GM19193 (cell line): ENCODE results near the gene PRMT2.

ENCODE experiments used
- POLR2A ChIP-seq: IDR thresholded peaks from 4 replicates; pipeline ENCODE4 v1.6.1; 2011; ENCODE audit not compliant: insufficient read depth, insufficient read length; ENCODE audit errors: extremely low read depth

PRMT2 gene

DNA sequence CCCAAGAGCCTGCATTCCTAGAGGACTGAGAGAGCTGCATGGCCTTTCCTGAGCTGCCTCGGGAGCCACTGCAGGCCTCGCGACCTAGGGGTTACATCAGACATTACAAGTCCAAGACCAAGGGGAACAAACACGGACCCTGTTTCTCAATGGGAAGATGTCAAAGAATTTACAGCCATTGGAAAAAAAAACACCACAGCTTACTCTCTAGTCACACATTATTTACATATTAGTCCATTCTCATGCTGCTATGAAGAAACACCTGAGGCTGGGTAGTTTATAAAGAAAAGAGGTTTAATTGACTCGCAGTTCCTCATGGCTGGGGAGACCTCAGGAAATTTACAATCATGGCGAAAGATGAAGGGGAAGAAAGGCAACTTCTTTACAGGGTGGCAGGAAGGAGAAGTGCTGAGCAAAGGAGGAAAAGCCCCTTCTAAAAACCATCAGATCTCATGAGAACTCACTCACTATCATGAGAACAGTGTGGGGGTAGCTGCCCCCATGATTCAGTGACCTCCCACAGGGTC is 8.4 kb upstream of the PRMT2 start:
- no peak for TF ChIP-seq POLR2A

DNA sequence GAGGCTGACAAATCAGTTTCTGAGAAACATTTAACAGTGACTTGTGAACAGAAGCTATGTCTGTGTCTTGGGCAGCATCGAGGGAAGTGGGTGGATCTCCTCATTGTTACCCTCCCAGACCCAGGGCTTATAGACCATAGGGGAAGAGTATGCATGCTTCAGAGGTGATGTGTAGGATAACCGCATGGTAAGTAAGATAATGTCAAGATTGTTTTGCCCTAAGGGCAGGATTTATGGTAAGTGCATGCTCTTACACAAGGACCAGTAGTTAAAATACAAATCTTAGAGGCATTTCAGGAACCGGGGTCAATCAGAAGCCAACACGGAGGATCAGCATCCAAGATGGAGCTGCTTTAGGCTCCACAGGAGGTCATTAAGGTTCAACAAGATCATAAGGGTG is 7.7 kb upstream of the PRMT2 start:
- TF ChIP-seq POLR2A = no peak

DNA sequence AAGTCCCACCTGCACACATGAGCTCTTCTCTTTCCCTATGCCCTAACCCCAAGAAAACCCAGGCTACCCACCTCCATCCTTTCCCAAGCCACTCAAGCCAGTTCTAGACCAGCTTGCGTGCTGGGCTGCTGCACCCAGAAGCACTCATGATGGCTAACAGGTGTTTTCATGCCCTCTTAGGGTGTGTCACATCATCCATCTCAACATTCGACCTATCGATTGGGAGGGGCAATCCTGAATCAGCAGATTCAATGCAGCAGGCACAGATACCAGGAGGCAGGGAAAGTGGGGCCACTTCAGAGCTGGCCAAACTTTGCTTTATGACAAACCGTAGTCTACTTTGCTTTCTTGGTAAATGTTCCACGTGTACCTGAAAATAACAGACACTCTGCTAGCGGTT is 6.6 kb upstream of the PRMT2 start:
- TF ChIP-seq POLR2A = no peak

DNA sequence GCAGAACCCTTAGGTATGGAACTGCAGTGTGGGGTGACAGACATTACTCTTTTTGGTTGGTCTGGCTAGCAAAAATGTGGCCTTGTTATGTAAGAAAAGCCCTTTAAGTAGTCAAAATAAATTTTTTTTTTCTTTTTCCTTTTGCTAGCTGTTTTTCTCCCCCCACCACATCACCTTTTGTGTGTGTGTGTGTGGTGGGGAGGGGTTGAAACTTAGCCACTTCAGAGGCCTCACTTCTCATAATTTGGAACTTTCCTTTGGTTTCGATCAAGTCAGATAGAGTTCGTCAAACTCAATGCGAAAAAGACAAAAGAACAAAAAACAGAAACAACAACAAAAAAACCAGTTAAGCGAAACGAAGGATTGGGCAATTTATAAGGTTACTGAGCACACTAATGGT is 1.9 kb upstream of the PRMT2 start:
- no peak for TF ChIP-seq POLR2A

DNA sequence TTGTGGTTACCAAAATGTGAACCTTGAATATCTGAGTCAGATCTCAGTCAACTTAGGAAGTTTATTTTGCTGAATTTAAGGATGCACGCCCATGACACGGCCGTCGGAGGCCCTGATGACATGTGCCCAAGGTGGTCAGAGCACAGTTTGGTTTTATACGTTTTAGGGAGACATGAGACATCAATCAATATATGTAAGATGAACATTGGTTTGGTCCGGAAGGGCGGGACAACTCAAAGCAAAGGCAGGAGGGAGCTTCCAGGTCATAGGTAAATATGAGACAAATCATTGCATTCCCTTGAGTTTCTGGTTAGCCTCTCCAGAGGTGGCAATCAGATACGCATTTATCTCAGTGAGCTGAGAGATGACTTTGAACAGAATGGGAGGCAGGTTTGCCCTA is 1.0 kb upstream of the PRMT2 start:
- no peak for TF ChIP-seq POLR2A

DNA sequence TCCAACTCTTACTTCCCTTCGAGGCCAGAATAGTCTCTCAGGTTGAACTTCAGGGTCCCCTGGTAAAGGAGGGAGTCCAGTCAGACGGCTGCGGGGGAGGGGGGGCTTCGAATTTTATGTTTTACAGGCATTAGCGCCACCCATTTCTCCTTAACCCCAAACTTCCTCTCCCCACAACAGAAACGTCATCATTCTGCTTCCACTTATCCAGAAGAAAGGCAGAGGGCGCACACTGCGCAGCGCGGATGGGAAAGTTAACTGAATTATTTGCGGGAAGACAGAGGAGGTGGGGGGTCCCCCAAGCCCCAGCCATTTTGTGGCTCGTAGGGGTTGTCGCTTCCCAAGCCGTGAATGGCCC is 529 bp upstream of the PRMT2 start:
- no peak for TF ChIP-seq POLR2A

DNA sequence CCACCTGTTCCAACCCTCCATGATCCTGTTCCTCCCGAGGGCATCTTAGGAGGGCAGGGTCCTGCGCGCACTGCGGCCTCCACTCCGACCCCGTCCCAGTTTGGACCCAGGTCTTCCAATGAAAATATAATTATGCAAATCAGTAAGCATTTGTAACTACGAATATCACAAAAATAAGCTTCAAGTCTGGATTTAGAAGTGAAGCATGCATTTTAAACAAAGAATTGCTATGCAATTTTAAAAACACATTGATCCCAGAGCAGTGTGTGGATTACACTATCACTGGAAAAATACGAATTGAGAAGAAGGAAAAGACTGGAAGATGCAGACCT is 673 bp downstream of the PRMT2 start:
- no peak for TF ChIP-seq POLR2A

DNA sequence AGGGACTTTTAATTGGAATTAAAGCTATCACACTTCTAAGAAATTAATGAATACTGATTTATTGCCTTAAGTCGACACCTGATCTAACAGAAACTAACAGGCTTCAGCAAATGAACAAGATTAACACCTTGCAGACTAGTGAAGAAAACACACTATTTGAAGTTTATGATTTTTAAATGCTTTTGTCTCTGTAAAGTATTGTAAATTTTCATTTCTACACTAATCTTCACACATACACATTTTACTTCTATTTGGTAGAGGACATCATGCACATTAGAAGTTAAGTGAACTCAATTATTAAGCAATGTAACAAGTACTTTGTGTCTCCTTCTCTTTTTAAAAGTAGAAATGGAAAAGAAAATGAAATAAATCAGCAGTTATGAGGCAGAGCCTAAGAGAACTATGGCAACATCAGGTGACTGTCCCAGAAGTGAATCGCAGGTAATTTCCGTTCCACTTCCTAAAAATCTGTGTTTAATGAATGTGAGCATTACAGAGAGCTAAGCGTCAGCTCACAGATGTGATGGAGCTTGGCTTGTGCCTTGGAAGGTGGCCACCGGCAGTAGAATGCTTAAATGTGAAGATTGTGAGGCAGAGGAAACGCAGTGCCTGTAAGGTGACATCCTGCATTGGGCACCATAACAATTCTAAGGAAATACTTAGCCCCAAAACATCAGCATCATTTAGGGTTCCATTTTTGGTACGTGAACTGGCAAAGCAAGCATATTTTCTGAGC is 1.2 kb downstream of the PRMT2 start:
- no peak for TF ChIP-seq POLR2A

DNA sequence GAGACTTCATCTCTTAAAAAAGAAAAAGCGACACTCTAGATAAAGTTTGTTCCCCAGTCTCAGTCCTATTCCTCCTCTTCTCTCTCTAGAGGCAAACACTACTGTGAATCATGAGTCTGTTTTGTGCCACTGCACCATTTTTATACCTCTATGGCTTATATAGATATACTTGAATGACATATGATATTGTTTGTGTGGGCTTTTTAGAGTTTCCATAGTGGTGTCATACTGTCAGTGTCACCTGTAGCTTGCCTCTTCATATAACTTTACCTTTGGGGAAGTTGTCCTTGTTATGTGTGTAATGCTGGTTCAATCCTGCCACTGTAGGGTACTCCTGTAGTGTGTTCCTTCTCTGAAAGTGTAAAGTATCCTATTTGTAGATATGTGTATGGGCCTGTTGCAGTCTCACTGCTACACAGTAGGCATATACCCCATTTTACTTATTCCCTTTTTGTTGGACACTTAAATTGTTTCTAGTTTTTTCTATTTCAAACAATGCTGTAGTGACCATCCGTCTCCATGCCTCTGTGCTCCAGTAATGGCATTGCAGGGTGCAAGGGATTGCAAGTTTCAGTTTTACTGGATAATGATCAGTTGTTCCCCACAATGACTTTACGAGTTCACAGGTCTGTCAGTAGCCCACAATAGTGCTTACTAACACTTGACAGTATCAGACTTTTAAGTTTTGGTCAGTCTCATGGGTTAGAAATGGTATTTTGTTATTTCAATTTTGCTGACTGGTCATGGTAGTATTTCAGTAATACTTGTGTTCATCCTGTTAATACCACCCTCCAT is 2.7 kb downstream of the PRMT2 start:
- TF ChIP-seq POLR2A = no peak

DNA sequence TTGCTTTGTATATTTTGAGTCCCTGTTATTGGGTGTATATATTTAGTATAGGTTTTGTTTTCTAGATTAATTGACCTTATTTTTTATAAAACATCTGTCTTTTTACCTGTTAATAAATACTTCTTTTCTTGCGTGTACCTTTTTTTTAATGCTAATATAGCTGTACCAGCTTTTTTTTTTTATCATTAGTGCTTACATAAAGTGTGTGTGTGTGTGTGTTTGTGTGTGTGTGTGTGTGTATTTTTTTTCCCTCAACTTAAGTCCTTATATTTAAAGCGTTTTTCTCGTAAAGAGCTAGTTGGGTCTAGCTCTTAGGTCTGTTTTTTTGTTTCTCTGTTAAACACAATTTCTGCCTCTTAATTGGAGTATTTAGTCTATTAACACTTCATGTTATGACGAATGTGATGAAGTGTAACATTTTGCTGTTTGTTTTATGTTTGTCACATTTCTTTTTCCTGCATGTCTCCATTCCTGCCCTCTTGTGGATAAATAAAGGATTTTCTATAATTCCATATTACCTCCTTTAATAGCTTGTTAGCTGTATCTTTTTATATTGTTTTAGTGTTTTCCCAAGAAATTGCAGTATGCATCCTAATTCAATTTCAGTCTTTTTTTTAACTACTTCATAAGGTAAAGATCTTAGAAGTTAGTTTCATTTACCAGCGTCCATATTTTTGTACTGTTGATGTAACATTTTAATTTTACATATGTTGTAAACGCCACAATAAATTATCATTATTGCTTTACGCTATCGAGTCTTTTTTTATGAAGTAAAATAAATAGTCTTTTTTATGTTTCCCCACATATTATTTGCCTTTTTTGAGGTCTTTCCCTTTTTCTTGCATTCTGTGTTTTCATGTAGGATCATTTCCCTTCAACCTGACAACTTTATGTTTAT is 4.3 kb downstream of the PRMT2 start:
- TF ChIP-seq POLR2A = no peak

DNA sequence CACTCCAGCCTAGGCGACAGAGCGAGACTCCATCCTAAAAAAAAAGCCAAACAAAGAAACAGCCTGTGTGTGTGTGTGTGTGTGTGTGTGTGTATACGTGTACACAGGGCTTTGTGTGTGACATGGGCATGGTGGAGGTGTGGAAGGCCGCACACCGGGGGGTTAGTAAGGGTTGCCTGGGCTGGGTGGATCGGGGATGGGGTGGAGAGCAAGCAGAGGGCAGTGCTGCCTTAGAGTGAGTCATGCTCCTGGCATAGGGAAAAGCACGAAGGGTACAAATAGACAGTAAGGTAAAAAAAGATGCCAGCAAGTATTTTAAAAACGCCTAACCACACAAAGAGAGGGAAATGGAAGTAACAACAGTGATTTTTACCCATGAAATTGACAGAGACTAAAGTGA is 6.2 kb downstream of the PRMT2 start:
- no peak for TF ChIP-seq POLR2A

DNA sequence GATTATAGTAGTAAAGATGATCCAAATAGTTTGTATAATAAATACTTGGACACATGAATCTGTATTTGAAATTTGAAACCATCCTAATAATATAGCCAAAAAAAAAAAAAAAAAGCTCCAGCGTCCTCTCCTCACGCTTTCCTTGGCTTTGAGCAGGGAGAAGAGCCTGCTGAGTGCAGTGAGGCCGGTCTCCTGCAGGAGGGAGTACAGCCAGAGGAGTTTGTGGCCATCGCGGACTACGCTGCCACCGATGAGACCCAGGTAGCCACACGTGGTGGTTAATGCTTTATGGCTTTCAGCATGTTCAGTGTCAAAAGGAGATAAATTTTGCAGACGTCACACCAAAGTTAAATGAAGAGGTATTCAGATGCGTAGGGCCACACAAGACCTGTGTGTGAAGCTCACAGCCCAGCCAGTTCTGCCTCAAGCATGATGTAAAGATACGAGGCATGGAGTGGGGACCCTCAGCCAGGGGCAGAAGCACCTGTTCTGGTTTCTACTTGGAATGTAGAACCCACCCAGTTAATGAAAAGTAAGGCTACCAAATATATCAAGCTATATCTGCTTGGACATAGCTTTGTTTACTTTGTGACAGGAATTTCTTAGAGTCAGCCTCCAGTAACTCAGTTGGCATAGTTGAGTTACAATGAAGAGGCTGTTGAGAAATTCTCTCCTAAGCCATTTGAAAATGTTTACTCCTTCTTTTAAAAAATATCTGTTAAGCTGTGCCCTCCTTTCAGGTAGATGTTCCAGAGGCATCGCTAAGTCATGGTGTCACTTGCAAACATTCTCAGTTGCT is 8.1 kb downstream of the PRMT2 start:
- TF ChIP-seq POLR2A = no peak

DNA sequence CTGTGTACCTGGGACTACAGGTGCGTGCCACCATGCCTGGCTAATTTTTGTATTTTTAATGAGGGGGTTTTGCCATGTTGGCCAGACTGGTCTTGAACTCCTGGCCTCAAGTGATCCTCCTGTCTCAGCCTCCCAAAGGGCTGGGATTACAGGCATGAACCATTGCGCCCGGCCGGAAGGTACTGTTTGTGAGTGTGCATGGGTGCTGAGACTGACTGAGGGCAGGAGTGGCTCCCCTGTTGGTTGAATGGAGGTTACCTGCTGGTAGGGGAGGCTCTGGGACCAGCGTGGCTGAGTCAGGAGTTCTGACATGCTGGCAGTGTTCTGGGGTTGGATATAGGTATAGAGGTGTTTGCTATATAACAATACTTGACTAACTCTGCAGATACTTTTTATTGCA is 10.4 kb downstream of the PRMT2 start:
- no peak for TF ChIP-seq POLR2A

DNA sequence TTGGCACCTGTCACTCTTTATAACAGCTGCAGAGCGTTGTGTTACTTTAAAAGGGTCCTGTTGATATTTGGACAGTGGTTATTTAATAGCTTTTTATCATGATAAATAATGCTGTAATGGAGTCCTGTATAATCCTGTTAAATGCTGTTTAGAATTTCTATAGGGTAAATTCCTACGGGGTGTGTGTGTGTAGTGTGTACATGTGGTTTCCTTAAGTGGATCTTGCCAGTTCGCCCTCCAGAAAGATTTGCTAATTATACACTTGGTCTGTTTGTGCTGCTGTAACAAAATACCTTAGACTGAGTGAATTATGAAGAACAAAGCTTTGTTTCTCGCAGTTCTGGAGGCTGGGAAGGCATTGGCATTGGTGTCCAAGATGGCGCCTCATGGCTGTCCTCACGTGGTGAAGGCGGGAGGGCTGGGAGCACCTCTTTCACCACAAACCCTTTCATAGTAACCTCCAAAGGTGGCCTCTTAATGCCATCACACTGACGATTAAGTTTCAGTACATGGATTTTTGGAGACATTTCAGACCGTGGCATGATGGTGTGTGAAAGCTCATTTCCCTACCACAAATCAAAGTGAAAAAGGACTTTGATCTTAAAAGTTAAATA is 11.2 kb downstream of the PRMT2 start:
- no peak for TF ChIP-seq POLR2A
